ENCODE data around the gene FXYD5.
"Not testable (repeated sequence)": the region's sequence is repeated elsewhere in the genome, so short reads cannot be mapped to it uniquely, and the experiment has no call there.

The FXYD5 gene

DNA sequence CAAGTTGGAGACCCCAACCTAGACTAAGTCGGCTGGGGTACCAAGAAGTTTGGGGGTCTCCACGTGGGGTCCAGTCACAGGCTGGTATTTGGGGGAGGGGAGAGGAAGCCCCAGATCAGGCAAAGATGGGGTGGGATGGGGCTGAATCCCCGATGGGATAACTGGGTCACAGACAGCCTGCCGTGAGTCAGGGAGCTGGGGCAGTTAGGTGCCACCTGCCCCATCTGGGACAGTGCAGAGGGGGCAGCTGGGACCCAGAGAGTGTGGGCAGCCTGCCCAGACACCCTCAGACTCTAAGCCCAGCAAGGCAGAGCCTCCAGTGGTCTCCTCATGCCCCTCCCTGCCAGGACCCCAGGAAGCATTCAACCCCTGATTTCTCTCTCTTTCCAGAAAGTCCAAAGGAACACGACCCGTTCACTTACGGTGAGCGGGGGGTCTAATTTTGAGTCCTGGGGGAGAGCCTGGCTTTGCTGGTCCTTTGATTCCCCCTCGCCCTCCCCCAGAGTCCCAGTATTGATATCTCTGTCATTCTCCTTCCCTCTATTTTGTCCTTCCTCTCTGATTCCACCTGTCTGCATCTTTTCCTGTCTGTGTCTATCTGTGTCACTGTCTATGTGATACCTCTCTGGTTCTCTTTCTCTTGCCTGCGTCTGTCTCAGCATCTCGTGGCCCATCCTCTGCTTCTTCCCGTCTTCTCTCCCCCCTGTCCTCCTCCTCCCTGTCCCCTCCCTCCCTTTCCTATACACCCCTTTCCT is 14.2 kb upstream of the FXYD5 start:
- no peak for DNase-seq

DNA sequence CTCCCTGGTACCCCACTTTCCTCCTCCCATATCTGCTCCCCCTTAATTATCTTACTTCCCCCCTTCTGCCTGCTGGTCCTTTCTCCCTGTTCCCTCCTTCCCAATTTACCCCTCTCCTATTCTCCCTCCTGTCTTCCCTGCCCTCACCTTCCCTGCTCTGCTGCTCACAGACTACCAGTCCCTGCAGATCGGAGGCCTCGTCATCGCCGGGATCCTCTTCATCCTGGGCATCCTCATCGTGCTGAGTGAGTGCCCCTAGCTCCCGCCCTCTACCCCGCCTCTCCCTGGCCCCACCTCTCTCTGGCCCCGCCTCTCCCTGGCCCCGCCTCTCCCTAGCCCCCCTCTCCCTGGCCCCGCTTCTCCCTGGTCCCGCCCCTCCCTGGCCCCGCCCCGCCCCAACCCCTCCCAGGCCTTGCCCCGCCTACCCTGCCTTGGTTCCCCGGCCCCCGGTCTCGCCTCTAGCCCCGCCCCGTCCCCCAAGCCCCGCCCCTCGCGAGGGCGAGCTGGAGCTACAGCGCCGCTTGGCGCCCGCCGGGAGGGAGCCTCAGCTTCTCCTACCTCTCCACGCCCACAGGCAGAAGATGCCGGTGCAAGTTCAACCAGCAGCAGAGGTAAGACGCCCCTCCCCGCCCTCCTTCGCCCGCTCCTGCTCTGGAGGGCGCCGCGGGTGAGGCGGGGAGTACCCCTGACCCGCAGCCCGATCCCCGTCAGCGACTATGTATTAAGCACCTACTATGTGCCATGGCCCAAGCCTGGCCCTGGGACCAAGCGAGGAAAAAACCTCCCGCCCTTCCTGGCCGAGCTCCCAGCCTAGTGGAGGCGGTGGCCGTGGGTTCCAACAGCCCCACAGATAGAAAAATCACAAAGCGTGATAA is 13.3 kb upstream of the FXYD5 start:
- peak; percentile 93 for DNase-seq

DNA sequence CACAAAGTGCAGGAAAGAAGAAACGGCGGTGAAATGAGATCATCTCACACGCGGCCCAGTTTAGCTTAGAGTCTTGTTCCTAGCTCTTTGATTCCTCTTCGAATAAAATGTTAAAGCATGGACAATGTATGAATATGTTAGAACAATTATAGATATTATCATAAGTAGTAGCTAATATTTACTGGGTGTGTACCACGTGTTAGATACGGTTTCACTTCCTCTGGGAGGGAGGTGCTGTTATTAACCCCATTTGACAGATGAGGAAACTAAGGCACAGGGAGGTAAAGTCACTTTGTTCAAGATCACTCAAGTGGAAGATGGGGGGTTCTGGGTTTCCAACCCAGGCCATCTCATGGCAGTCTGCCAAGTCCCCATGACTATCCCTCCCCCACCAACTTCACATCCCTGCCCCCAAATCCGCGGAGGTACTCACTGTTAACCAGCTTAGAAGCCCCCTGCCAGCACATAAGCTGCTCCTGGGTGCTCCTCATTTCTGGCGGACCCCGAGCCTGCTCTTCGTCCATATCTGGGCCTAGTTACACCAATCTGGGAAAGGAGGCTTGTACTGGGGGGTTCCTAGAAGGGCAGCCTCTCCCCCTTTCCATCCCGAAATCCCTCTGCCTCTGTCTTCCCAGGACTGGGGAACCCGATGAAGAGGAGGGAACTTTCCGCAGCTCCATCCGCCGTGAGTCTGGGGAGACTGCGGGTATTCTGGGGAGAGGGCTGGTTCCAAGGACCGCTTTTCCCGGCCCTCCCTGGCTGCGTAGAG is 12.5 kb upstream of the FXYD5 start:
- DNase-seq, result peak; percentile 30

DNA sequence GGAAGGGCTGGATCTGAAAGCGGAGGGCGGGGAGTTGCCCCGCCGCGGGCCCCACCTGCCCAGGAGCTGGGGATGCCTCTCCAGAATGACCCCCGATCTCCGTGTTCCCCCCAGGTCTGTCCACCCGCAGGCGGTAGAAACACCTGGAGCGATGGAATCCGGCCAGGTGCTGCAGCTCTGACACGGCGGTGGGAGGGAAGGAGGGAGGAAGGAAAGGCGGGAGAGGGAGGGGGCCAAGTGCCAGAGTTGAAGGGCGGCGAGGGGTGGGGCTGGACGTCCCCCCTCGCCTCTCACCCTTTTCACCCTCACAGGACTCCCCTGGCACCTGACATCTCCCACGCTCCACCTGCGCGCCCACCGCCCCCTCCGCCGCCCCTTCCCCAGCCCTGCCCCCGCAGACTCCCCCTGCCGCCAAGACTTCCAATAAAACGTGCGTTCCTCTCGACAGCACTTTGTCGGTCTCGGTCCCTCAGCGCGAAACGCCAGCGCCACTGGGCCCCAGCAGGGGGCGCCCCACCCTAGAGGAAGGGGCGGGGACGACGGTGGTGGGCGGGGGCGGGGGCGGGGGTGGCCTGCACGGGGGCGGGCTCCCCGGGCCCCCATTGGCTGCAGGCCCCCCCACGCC is 11.8 kb upstream of the FXYD5 start:
- DNase-seq, result peak; percentile 69

DNA sequence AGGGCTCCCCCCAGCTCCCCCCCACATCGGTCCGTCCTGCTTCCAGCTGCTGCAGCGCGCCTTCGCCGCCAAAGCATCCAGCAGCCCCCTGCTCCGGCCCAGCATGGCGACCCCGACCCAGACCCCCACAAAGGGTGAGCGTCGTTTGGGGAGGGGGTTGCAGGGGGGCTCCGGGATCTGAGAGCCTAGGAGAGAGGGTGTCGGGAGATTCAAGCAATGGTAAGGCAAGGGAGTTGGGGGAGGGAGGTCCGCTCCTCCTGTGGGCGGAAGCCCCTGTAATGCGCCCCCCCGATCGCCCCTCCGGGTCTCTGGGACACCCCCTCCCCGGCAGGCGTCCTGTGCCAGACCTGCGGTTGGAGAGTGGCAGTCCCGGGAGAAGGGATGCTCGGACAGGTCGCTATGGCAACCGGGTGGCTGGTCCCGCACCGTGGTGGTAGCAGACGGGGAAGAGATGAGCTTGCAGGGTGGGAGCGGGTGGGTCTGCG is 11.3 kb upstream of the FXYD5 start, which contains the start of gene FXYD7:
FXYD7 (plus strand) TSS at position 25 of the 485 bp plus-strand sequence; CDS start at position 104, 79 bp downstream.
- DNase-seq, result no peak

DNA sequence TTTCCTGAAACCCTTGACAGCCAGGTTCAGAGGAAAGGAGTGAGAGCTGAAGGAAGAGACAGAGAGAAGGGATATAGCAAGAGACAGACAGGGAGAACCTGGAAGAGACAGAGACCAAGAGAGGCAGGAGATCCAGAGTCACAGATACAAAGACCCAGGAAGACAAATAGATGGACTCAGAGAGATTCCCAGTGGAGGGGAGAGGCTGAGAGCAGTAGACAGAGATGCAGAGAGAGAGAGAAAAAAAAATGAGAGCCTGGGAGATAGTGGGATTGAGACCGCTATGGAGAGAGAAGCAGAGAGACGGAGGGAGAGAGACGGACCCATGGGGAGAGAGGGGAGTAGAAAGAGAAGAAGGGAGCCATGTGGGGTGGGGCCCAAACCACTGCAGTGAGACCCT is 10.7 kb upstream of the FXYD5 start:
- no peak for DNase-seq

DNA sequence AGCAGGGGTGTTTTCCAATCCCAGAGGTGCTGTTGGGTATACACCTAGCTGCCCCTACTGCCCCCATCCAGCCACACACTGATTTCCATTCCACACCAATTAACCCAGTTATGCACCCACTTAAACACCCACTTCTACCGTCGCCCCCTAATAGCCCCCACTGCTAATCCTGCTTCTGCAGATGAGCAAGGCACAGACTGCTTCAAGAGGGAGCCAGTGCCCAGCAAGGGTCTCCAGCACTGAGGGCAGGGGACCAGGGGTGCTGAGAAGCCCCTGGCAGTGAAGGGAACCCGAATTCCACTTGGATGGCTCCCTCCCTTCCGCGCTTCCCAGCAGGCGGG is 10.3 kb upstream of the FXYD5 start:
- DNase-seq, result no peak

DNA sequence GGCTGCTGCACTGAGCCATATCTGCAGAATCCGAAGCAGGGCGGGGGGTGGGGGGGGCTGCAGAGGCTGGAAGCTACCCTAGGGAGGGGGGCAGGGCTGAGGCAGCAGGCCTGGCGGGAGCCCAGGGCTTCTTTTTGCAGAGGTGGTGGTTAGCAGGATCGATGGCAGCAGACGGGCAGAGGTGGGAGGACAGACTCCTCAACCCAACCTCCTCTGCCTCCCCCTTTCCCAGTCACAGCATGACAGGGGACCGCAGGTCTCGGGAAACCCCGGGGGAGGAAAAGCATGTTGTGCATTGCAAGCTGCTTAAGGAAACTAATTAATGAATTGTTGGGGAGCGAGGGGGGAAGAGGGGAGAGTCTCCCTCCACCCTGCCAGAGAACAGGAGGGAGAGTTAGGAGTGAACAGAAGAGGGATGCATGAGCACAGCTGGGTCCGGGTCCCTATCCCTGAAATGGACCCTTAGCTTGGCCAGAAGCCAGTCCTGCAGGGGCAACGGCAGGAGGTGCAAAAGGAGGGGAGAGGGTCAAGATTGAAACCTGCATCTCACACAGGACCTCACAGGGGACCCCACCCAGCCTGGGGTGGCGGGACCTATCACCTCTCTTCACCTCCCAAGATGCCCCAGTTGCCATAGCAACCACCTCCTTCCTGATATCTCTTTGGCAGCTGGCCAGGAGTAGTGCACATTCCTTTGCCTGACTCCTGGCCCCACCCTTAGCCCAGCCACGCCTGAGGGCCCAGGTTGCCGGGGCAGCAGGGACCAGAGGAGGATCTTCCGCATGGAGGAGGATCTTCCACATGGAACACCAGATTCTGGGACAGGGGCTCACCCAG is 9.7 kb upstream of the FXYD5 start:
- DNase-seq, result peak; percentile 63

DNA sequence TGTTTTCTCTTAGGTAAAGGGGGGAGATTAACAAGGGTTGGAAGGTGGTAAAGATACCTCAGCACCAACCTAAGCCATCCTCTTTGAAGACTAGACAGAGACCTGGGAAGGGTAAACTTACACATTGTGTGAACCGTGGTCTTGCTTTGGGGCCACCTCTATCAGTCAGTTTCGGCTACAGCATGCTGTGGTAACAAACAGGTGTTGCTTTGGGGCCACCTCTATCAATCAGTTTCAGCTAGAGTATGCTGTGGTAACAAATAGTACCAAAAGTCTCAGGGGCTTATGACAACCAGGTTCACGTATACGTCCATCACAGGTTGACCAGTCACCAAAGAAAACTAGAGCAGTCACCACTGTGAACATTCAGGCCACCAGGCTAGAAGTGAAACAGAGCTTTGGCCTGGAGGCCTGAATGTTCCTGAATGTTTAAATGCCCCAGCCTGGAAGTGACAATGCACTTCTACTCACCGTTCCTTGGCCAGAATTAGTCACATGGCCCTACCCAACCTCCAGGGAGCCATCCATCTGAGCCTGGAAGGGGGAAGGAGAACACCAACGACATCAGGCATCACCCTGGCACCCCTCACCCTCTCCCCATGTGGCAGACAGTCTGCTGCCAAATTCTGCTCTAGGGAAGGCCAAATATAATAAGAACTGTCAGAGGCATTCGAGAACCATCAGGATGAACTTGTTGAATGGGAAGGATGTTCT is 7.6 kb upstream of the FXYD5 start:
- no peak for DNase-seq

DNA sequence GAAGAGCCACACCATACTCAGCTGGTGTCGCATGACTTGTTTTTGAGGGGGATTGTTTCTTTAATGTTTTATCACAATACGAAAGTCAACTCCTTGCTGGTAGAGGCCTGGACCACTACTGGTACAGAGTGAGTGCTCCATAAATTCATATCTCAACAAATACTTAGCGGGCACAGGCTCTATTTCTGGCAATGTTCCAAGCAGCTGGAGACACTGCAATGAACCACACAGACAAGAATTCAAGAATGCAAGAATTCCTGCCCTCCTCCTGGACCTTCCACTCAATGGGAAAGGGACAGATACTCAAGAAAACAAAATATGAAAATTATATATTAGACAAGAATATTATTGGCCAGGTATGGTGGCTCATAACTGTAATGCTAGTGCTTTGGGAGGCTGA is 5.1 kb upstream of the FXYD5 start:
- no peak for DNase-seq

DNA sequence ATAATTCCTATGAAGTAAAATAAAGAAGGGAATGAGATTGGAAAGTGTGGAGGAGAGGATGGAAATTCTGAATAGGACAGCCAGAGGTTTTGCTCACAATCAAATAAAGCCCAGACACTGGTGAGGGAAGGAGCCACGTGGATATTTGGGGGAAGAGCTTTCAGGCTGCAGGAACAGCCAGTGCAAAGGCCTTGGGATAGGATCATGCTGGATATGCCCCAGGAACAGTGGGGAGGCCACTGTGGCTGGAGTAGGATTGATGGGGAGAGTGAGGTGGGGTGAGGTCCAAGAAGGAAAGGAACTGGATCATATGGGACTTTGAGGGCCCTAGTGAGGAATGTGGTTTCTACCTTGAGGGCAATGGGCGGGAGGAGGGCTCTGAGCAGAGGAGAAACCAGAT is 4.1 kb upstream of the FXYD5 start:
- DNase-seq, result no peak

DNA sequence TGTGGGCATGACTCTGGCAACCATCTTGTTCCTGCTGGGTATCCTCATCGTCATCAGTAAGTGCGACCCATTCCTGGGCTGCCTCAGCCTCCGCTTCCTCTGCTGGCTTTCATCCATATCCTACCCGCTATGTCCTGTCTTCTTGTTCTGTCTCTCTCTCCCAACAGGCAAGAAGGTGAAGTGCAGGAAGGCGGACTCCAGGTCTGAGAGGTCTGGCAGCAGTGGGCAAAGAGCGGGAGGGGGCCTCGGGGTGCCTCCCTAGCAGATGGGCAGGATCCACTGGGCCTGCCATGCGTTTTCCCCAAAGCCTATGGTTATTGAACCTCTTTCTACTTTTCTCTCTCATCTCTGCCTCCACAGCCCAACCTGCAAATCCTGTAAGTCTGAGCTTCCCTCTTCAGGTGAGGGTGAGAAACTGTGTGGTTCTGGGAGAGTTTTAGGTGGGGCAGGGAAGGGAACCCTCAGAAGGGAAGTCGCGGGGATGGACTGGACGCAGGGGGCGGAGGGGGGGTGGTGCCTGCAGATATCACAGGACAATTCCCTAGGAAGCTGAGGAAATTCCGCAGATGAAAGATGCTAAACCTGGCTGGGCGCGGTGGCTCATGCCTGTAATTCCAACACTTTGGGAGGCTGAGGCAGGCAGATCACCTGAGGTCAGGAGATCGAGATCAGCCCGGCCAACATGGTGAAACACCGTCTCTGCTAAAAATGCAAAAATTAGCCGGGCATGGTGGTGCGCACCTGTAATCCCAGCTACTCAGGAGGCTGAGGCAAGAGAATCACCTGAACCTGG is 3.1 kb upstream of the FXYD5 start:
- DNase-seq, result no peak

DNA sequence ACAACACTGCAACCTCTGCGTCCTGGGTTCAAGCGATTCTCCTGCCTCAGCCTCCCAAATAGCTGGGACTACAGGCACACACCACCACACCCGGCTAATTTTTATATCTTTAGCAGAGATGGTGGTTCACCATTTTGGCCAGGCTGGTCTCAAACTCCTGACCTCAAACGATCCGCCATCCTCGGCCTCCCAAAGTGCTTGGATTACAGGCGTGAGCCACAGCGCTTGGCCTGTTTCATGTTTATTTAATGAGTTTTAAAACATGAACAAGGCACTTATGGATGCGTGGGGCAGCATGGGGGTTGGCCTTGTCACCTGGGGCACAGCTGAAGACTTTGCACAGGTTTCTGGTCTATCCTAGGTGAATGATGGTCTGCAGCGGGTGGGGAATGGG is 1.4 kb upstream of the FXYD5 start:
- DNase-seq, result not testable (repeated sequence)

DNA sequence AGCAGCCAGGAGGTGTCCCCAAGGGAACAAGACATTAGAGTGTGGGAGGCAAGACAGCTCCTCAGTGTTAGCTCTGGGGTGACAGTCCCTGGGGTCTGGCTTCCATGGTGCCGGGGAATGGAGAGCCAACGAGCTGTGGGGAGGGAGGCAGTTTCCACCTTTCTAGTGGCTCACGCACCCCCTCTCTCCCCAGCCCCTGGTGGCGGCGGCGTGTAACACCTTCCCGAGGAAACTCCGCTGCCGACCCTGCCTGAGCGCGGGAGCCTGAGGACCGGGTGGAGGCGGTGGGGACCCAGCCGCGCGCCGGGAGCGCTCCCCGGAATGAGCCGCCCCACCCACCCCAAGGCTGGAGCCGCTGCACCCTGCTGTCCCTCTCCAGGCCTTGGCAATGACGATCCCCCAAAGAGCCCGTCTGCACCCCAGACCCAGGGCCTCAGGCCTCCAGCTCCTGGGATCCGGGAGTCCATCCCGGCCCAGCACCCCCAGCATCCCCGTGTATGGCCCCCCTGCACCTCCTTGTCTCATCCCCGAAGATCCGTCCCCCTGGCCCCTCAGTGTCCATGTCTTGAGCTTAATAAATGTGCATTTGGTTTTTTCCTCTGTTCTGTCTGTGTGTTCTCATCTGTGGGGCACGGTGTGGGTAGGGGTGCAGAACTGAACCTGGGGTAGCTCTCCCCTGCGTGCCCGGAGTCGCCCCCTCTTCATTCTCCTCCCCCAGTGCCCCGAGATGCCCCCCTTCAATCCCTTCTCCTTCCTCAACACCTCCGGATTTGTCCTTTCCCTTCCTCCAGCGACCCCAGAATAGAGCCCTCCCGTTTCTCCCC is 622 bp upstream of the FXYD5 start:
- DNase-seq, result peak; percentile 66

DNA sequence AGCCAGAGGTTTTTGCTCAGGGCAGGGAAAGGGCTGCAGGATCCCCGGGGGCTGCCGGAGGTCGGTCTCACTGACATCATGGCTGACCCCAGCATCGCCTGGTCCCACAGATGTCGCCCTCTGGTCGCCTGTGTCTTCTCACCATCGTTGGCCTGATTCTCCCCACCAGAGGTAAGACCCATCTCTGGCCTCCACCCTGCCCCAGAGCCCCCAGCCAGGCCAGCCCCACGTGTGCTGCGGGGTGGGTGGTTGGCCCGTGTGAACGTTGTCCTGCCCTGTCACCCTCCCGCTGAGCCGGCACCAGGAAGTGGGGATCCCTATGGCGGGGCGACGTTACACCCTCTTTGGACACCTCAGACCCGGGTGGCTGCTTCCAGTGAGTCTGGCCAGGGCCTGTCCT is 906 bp downstream of the FXYD5 start:
- DNase-seq, result no peak

DNA sequence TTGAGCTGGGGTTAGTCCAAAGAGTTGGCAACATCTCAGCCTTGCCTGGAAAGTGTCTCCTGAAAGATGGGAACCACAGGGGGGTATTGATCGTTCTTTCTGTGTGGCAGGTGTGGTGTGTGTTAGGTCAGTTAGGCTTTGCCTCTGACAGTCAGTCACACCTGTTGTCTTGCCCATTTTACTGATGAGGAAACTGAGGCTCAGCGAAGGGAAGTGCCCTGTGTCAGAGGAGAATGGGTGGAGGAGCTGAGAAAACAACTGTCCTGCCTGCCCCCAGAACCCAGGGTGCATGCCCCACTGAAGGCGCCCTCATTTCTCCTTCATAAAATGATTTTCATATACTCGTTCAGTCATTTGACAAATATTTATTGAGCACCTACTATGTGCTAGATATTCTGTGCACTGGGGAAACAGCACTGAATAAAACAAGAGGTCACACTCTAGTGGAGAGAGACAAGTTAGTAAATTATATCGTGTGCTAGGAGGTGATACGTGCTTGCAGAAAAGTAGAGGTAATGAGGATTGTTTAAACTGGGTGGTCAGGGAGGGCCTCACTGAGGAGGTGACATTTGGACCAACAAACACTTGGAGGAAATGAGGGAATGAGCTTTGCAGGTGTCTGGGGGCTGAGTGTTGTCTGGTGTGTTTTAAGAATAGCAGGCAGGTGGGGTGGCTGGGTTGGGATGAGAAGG is 1.6 kb downstream of the FXYD5 start:
- no peak for DNase-seq

DNA sequence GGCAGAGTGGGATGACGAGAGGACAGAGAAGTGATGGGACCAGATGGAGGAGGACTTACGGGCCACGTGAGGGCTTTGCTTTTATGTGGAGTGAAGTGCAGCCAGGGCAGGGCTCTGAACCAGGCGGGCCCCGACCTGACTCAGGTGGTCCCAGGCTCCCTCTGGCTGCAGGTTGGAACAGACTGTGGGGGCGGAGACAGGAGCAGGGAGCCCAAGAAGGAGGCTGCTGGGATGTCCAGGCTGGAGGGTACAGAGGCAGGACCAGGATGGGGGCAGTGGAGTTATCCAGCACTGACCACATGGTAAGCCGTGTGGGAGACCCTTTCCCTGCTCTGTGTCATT is 2.1 kb downstream of the FXYD5 start:
- DNase-seq, result no peak

DNA sequence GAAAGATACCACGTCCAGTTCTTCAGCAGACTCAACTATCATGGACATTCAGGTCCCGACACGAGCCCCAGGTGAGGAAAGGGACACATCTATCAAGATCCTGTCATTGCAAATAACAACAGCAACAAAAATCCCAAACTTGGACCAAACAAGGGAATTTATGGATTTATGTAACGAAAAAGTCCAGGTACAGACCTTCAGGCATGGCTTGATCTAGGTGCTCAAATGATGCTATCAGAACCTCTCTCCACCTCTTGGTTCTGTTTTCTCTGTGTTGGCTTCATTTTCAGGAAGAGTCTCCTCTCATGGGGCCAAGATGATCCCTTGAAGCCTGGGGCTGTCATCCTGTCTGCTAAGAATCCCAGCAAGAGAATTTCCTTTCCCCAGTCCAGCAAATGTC is 2.9 kb downstream of the FXYD5 start:
- DNase-seq, result no peak

DNA sequence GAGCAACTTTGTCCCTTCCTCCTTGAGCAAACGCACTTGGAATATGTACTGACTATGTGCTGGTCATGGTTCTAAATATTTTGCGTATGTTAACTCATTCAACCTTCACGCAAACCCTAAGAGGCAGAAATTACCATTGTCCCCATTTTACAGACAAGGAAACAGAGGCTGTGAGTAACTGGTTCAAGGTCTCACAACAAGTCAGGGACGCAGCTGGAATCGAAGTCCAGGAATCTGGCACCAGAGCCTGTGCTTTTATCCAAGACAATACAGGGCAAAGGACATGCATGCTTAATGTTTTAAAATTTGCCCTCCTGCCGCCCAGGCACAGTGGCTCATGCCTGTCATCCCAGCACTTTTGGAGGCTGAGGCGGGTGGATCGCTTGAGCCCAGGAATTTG is 5.1 kb downstream of the FXYD5 start:
- no peak for DNase-seq
